HG03575 (cell line): Measurements from ENCODE around the gene CREBBP.

Experiments used
- ATAC-seq: cut with Tn5 transposase; IDR thresholded peaks from one replicate; pipeline ENCODE4 v1.9.1; 2021; ENCODE audit not compliant: unreplicated experiment, insufficient number of reproducible peaks, low FRiP score; ENCODE audit errors: extremely low read depth

CREBBP gene

DNA sequence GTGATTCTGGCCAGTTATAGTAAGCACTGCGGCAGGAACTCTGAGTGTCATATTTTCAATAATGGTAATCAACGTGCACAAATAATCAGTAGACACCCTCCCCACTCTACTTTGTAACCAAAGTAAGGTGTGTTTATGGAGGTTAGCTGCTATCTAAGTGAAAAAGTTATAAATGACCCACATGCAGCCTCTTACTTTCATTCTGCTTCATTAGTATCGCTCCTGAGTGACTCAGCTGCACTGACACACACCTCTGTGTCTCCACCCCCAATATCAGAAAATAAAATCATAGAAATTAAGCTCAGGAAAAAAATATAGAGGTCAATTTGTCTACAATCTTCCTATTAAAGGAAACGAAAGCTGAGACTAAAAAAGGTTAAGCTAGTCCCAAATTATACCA is 99.1 kb downstream of the CREBBP start:
- no peak for ATAC-seq

- ATAC-seq: no peak
These were observed 99.9 kb downstream of the CREBBP start for GRCh38 chr16:3780570-3780969.

DNA sequence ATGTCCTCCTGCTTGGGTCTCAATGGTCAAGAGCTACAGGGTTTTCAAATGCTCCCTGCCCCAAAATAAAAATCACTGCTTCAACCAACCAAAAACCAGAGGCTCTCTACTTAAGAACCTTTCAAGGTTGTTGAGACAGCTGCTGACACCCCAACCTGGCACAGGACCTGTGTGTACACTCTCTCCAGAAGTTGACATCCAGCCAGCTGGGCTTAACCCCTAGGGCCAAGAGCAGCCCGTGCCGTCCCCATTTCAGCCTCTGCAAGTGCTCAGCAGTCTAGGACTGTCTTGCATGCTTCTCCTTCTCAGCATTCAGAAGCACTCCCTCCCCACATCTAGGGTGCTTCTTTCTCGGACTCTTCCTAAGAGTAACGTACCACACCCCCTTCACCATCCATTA is 104.2 kb downstream of the CREBBP start:
- no peak for ATAC-seq

DNA sequence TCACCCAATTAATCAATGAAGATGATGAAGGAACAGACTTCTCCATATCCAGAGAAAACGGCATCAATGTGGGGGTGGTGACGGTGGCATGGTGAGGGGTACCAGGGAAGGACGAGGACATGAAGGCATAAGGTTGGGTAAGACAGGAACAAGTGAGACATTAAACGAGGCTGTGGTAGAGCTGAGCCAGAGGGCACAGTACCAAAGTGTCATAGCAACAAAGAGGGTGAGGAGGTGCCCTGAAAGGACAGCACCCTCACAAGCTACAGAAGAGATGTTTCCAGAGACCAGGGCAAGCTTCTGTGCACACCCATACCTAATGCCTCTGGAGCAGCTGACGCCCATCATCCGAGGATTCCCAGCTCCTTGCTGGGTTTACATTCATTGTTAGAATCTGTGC is 105.7 kb downstream of the CREBBP start:
- ATAC-seq: no peak

DNA sequence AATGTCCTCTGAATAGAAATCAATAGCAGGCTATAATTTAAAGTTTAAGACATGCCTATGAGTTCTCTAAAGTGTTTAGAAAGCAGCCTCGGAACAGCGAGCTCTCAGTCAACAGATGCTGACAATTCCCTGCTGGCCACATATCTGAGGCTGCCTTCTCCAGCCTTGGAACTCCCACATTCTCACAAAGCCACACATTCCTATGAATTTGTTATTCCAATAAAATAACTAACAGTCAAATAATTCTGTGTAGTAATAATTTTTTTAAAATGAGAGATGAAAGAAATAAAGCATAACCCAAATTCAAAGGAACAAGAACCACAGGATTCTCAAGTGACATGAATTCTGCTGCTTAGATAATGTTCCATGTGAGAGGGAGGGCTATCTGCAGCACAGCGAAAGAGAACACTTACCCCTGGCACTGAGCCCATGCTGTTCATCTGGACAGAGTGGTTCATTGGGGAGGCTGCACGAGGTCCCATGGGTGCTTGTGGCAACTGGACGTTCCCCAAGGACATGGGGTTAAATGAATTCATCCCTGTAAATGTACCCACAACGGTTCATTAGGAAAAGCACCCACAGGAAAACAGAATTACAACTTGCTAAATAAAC is 106.3 kb downstream of the CREBBP start:
- no peak for ATAC-seq

DNA sequence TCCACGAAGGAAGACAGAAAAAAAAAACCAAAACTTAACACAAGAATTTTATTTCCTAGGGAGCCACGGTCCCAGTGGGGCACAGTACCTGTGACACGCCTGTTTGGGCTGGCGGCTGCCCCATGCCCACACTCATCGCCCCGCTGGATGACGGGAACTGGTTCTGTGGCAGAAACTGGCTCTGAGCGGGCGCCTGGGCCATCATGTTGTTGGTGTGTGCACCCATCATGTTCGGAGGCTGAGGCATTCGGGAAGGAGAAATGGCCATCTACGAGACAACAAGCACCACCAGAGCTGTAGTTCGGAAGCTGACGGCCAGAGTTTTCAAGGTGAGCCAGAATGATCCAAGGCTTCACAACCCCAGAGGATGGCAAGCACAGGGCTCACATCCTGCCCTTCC is 106.8 kb downstream of the CREBBP start:
- no peak for ATAC-seq

- ATAC-seq: no peak
These were observed 109.0 kb downstream of the CREBBP start for GRCh38 chr16:3771513-3771912.

- no peak for ATAC-seq
These were observed 110.0 kb downstream of the CREBBP start for GRCh38 chr16:3770530-3770929.

- no peak for ATAC-seq
These were observed 110.6 kb downstream of the CREBBP start for GRCh38 chr16:3769942-3770341.

DNA sequence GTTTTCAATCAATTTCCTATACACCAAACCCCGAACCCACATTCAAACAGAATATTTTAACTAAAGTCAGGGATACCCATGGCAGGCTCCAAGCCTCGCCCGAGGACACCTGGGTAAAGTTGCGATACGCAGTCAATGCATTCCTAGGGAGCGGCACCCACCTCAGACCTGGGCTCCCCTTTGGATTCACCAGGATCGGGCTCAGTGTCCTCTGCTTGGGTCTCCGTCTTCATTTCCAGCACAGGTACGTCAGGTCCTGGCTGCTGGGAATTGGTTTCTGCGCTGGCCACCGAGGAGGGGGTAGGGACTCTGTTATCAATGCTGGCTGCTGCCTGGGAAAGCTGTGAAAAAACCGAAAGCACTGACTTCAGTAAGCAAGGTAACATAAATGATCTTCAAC is 111.5 kb downstream of the CREBBP start:
- ATAC-seq: no peak

- ATAC-seq: no peak
These were observed 113.1 kb downstream of the CREBBP start for GRCh38 chr16:3767333-3767986.

DNA sequence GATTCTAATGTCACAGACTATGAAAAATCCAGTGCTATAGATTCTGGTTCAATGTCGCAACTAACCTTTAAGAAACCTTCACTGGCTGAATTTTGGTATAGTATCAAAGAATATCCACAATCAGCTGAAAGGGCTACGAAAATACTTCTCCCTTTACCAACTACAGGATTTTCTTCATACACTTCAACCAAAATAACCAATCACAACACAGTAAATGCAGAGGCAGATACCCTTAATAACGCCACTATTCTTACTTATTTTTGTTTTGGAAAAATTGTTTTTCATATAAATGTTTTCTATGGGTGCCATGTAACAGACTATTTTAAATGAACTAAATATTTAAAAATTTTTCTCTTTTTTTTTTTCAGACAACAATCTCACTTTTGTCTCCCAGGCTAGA is 114.3 kb downstream of the CREBBP start:
- no peak for ATAC-seq

DNA sequence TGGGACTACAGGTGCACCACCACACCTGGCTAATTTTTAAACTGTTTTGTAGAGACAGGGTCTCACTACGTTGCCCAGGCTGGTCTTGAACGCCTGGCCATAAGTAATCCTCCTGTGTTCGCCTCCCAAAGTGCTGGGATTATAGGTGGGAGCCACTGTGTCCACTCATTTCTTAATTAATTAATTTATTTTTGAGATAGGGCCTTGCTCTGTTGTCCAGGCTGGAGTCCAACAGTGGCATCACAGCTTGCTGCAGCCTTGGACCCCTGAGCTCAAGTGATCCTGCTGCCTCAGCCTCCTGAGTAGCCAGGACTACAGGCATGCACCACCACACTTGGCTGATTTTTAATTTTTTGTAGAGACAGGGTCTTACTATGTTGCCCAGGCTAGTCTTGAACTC is 116.1 kb downstream of the CREBBP start:
- ATAC-seq: no peak

GRCh38 chr16:3762107-3762750 is 118.3 kb downstream of the CREBBP start:
- no peak for ATAC-seq

GRCh38 chr16:3761375-3762106 is 119.0 kb downstream of the CREBBP start:
- ATAC-seq: no peak

DNA sequence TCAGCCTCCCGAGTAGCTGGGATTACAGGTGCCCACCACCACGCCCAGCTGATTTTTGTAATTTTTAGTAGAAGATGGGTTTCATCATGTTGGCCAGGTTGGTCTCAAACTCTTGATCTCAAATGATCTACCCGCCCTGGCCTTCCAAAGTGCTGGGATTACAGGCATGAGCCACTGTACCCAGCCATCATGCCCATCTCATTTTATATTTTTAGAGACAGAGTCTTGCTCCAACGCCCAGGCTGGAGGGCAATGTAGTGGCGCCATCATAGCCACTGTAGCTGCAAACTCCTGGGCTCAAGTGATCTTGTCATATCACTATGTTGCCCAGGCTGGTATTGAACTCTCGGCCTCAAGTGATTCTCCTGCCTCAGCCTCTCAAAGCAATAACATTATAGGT is 120.0 kb downstream of the CREBBP start:
- no peak for ATAC-seq

- no peak for ATAC-seq
These were observed 120.8 kb downstream of the CREBBP start for GRCh38 chr16:3759736-3760135.

- ATAC-seq: no peak
These were observed 124.4 kb downstream of the CREBBP start for GRCh38 chr16:3756113-3756512.

DNA sequence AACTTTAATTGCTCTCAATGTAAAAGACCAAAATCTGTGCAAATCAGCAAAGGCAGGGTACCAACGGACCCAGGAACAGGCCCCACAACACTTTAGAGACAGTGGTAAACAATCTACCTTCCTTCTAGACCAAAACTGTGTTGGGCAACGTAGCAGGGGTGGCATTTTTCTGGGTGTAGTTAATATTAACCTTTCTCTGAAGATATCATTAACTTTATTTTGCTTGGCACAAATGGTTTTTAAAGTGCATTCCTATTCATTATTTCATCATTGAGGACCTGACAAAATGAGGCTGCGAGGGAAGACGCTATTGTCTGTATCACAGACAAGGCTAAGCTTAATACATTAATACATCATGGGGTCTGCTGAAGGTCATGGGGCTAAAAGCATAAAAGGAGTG is 125.3 kb downstream of the CREBBP start:
- ATAC-seq: no peak

DNA sequence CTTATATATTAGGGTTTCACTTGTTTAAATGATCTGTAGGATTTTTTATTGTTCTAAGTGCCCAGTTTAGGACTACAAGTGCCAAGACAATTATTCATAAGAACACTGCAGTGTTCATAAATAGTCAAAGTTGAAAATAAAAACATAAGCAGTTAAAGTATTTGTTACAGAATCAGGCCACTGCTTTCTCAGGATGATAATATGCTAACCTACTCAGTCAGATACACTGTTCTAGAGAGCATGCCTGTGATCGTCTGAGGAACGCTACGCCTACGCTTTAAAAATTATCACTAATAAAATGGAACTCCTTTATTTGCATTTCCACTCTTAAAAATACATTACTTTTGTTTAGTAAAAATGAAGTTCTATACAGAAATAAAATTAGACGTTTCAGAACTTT is 125.7 kb downstream of the CREBBP start:
- ATAC-seq: no peak
